ENCODE data around the gene MCM8. TPM values are rescaled to one million over a fixed set of nuclear protein-coding genes. Genes with fewer than 3 reads are reported as not detected.

MCM8 gene
- total and polyA plus RNA-seq, 9 of the 15 experiments (the other 6 are each of a cell fraction or from before 2014, with no cell fraction given) = 4.5 to 43.8 (median 25.4) TPM

DNA sequence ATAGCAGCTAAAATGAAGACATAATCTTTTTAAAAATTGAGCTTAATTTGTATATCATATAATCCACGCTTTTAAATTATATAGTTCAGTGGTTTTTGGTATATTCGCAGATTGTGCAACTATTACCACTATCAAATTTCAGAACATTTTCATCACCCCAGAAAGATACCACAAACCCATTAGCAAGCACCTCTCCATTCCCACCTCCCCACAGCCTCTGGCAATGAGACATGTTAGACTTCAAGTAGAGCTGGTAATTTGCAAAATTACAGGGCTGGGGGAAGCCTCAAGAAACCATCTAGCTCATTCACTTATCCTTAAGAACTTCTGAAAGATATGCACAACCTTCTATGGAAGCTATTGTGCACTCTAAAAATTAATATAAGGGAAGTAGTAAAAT is 37.3 kb upstream of the MCM8 start (continued):
- no peak for TF ChIP-seq DEAF1 (CRISPR knock-in tag; IDR thresholded peaks at IDR 0.05)
- no peak for TF ChIP-seq ZFP91 (CRISPR knock-in tag; IDR thresholded peaks at IDR 0.05)
- TF ChIP-seq ZNF24 (IDR thresholded peaks at IDR 0.05) = no peak

- Histone ChIP-seq H3K79me2 (ENCODE audit: control insufficient read depth, insufficient read depth, low read length) (no peaks in the 10 kb centered on the region), H3K27ac (ENCODE audit: extremely low read depth, low read depth, low read length) (no peak overlapping the region), H3K9me1 (ENCODE audit: control insufficient read depth, insufficient read depth, low read length) (no peaks in the 10 kb centered on the region), H3K4me1 (replicated peaks in 1 of 2; ENCODE audit: control insufficient read depth in 2 of 2, insufficient read depth in 2 of 2, low read length in 2 of 2) (peaks cover 0 to 8% of the 10 kb centered on the region in 2 experiments; a peak in 2 of 5 replicates), H3K4me3 (no peak overlapping the region), H4K20me1 (replicated peaks; ENCODE audit: control insufficient read depth, insufficient read depth, low read length) (0 out of 2 replicates have a peak, but pooled peaks cover 3% of the 10 kb centered on the region), H3K4me2 (ENCODE audit: insufficient read depth, low read length) (no peak overlapping the region), H3K9me3 (replicated peaks; ENCODE audit: control insufficient read depth, insufficient read depth, low read depth, low read length) (no peaks in the 10 kb centered on the region), H3K9ac (ENCODE audit: insufficient read depth in 1 of 2, low read depth in 2 of 2, low read length in 2 of 2) (no peak overlapping the region), H3K27me3 (ENCODE audit: control insufficient read depth in 2 of 2, insufficient read depth in 2 of 2, low read length in 2 of 2) (peaks cover 0 to 2% of the 10 kb centered on the region in 2 experiments; a peak in 4 of 5 replicates), H3K36me3 (ENCODE audit: control insufficient read depth, insufficient read depth, low read length) (no peaks in the 10 kb centered on the region), H2AFZ (ENCODE audit: low read depth, low read length) (no peak overlapping the region)
- ATAC-seq = no peak
- WGBS (ENCODE audit: insufficient coverage, low coverage, missing lambda C conversion rate) = 0% methylated on average over 1 of the region's 1 CpG
- intact Hi-C loops (cut with micrococcal nuclease) = no loop called here
- DNase-seq (ENCODE audit: extremely low read depth in 1 of 4, low spot score in 3 of 4) = no peak
- in situ Hi-C loops (cut with MboI) = no loop called here
- POLR2A ChIA-PET = interaction anchor here (1.0 kb wide), 1 partner anchor 19 kb away, joined by 4 read pairs; no protein-coding TSS in a partner anchor
- no TSS peak for BruUV-seq (replicated peaks)
- no peak for FAIRE-seq
- CTCF ChIA-PET (ENCODE audit: low intra/inter-chr PET ratio) = no interaction called here
- TF ChIP-seq FOXP1 (CRISPR knock-in tag; IDR thresholded peaks at IDR 0.05) (no peak), PREB (CRISPR knock-in tag; IDR thresholded peaks at IDR 0.05) (no peak), ZFP1 (CRISPR knock-in tag; IDR thresholded peaks at IDR 0.05) (no peak), ZFP30 (CRISPR knock-in tag; IDR thresholded peaks at IDR 0.05; ENCODE audit: borderline replicate concordance) (no peak), MYC (IDR thresholded peaks at IDR 0.05; ENCODE audit: low read depth, low read length) (no peak), MYC (CRISPR knock-in tag; IDR thresholded peaks at IDR 0.05; ENCODE audit: borderline replicate concordance, low read depth) (no peak), NEUROD1 (IDR thresholded peaks at IDR 0.05; ENCODE audit: borderline replicate concordance, low read depth, low read length, partially characterized antibody) (no peak), SMARCC2 (IDR thresholded peaks at IDR 0.05; ENCODE audit: low read depth) (no peak)
- TF ChIP-seq, protein P1, sequence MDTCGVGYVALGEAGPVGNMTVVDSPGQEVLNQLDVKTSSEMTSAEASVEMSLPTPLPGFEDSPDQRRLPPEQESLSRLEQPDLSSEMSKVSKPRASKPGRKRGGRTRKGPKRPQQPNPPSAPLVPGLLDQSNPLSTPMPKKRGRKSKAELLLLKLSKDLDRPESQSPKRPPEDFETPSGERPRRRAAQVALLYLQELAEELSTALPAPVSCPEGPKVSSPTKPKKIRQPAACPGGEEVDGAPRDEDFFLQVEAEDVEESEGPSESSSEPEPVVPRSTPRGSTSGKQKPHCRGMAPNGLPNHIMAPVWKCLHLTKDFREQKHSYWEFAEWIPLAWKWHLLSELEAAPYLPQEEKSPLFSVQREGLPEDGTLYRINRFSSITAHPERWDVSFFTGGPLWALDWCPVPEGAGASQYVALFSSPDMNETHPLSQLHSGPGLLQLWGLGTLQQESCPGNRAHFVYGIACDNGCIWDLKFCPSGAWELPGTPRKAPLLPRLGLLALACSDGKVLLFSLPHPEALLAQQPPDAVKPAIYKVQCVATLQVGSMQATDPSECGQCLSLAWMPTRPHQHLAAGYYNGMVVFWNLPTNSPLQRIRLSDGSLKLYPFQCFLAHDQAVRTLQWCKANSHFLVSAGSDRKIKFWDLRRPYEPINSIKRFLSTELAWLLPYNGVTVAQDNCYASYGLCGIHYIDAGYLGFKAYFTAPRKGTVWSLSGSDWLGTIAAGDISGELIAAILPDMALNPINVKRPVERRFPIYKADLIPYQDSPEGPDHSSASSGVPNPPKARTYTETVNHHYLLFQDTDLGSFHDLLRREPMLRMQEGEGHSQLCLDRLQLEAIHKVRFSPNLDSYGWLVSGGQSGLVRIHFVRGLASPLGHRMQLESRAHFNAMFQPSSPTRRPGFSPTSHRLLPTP (IDR thresholded peaks at IDR 0.05; ENCODE audit: borderline replicate concordance, extremely low read depth, insufficient read length) = no peak
These were observed 35.6 kb upstream of the MCM8 start for GRCh38 chr20:5914859-5915258.
